H9 (cell line): ENCODE measurements around the gene TRAPPC2. TPM values are rescaled to one million over a fixed set of nuclear protein-coding genes. Genes with fewer than 3 reads are reported as not detected.
A peak's percentile ranks its signal among the peaks of the same experiment; 100 is the strongest.

Experiments used
- DNase-seq: peaks from one replicate; pipeline ENCODE4 v3.0.0-alpha.2; 2017
- H2AFZ ChIP-seq: one replicate; pipeline ENCODE4 v1.6.1; 2013; ENCODE audit warnings: mild to moderate bottlenecking, low read length, control low read depth, moderate library complexity
- H2AK5ac ChIP-seq: 2 replicates; pipeline ENCODE4 v1.6.1; 2013; ENCODE audit warnings: low read length, control low read depth, mixed read lengths; ENCODE audit not compliant: insufficient read length
- H2BK120ac ChIP-seq: one replicate; pipeline ENCODE4 v1.6.1; 2013; ENCODE audit warnings: low read depth, mild to moderate bottlenecking, low read length, control low read depth, inconsistent platforms; ENCODE audit not compliant: poor library complexity, severe bottlenecking
- H2BK12ac ChIP-seq: 2 replicates; pipeline ENCODE4 v1.6.1; 2013; ENCODE audit warnings: low read length, control low read depth, mixed read lengths, low read depth; ENCODE audit not compliant: insufficient read length
- H2BK15ac ChIP-seq: 2 replicates; pipeline ENCODE4 v1.6.1; 2013; ENCODE audit warnings: low read depth, low read length, control low read depth
- H2BK20ac ChIP-seq: one replicate; pipeline ENCODE4 v1.6.1; 2013; ENCODE audit warnings: low read depth, mild to moderate bottlenecking, low read length, control low read depth, inconsistent platforms; ENCODE audit not compliant: poor library complexity, severe bottlenecking
- H2BK5ac ChIP-seq: 2 replicates; pipeline ENCODE4 v1.6.1; 2013; ENCODE audit warnings: low read length, control low read depth, mixed read lengths; ENCODE audit not compliant: insufficient read length
- H3K14ac ChIP-seq: 2 replicates; pipeline ENCODE4 v1.6.1; 2013; ENCODE audit warnings: low read length, control low read depth; ENCODE audit not compliant: insufficient read depth
- H3K18ac ChIP-seq: 2 replicates; pipeline ENCODE4 v1.6.1; 2013; ENCODE audit warnings: low read depth, mild to moderate bottlenecking, mixed read lengths, low read length, control low read depth; ENCODE audit not compliant: insufficient read length
- H3K23ac ChIP-seq: 2 replicates; pipeline ENCODE4 v1.6.1; 2013; ENCODE audit warnings: low read length, control low read depth, mixed read lengths, low read depth; ENCODE audit not compliant: insufficient read length
- H3K23me2 ChIP-seq: 2 replicates; pipeline ENCODE4 v1.6.1; 2013; ENCODE audit warnings: low read depth, mild to moderate bottlenecking, mixed read lengths, low read length, control low read depth; ENCODE audit not compliant: insufficient read length, poor library complexity, severe bottlenecking
- H3K27ac ChIP-seq: 2 replicates; pipeline ENCODE4 v1.5.1; 2013; ENCODE audit warnings: low read length, control low read depth, mixed read lengths, low read depth; ENCODE audit not compliant: insufficient read length
- H3K27me3 ChIP-seq: 2 replicates; pipeline ENCODE4 v1.6.1; 2013; ENCODE audit warnings: low read length, control low read depth, inconsistent platforms; ENCODE audit not compliant: insufficient read depth
- H3K4ac ChIP-seq: 2 replicates; pipeline ENCODE4 v1.6.1; 2013; ENCODE audit warnings: low read depth, mild to moderate bottlenecking, control low read depth, inconsistent platforms, low read length, moderate library complexity
- H3K4me1 ChIP-seq: 2 replicates; pipeline ENCODE4 v1.6.1; 2013; ENCODE audit warnings: low read length, control low read depth, inconsistent platforms; ENCODE audit not compliant: insufficient read depth
- H3K4me2 ChIP-seq: 2 replicates; pipeline ENCODE4 v1.6.1; 2013; ENCODE audit warnings: low read length, control low read depth, mixed read lengths; ENCODE audit not compliant: insufficient read length, insufficient read depth
- H3K56ac ChIP-seq: 2 replicates; pipeline ENCODE4 v1.6.1; 2013; ENCODE audit warnings: low read depth, mild to moderate bottlenecking, mixed read lengths, low read length, control low read depth; ENCODE audit not compliant: insufficient read length
- H3K79me1 ChIP-seq: 2 replicates; pipeline ENCODE4 v1.6.1; 2013; ENCODE audit warnings: low read depth, mild to moderate bottlenecking, moderate library complexity, low read length, control low read depth, inconsistent platforms; ENCODE audit not compliant: insufficient read depth, poor library complexity, severe bottlenecking
- H3K79me2 ChIP-seq: 2 replicates; pipeline ENCODE4 v1.6.1; 2013; ENCODE audit warnings: low read length, control low read depth, inconsistent platforms; ENCODE audit not compliant: insufficient read depth
- H3K9ac ChIP-seq: 2 replicates; pipeline ENCODE4 v1.6.1; 2013; ENCODE audit warnings: low read length, control low read depth, mixed read lengths; ENCODE audit not compliant: insufficient read length; ENCODE audit errors: extremely low read depth
- H3K9me3 ChIP-seq: one replicate; pipeline ENCODE4 v1.6.1; 2013; ENCODE audit warnings: low read depth, low read length, inconsistent platforms; ENCODE audit not compliant: control insufficient read depth
- H3T11ph ChIP-seq: one replicate; pipeline ENCODE4 v1.6.1; 2013; ENCODE audit warnings: mild to moderate bottlenecking, low read length, control low read depth, inconsistent platforms
- H4K20me1 ChIP-seq: one replicate; pipeline ENCODE4 v1.6.1; 2013; ENCODE audit not compliant: control insufficient read depth, insufficient read length, insufficient read depth
- H4K5ac ChIP-seq: 2 replicates; pipeline ENCODE4 v1.6.1; 2013; ENCODE audit warnings: low read depth, mild to moderate bottlenecking, mixed read lengths, low read length, control low read depth; ENCODE audit not compliant: insufficient read length
- H4K8ac ChIP-seq: replicated peaks from 2 replicates; pipeline ENCODE4 v1.6.1; 2013; ENCODE audit warnings: low read length, control low read depth, mixed read lengths, low read depth; ENCODE audit not compliant: insufficient read length
- H4K91ac ChIP-seq: 2 replicates; pipeline ENCODE4 v1.6.1; 2013; ENCODE audit warnings: low read depth, mild to moderate bottlenecking, moderate library complexity, mixed read lengths, low read length, control low read depth; ENCODE audit not compliant: insufficient read length
- H3K27ac Mint-ChIP-seq, 3 experiments: 2 replicates in 2 of 3; 3 replicates in 1 of 3; pipeline ENCODE4 v1.8.0; 2020 to 2021; ENCODE audit warnings: mixed read lengths in 3 of 3, mild to moderate bottlenecking in 1 of 3, moderate library complexity in 1 of 3
- H3K27me3 Mint-ChIP-seq: 2 replicates; pipeline ENCODE4 v1.8.0; 2021; ENCODE audit warnings: low read depth, mild to moderate bottlenecking, moderate library complexity, mixed read lengths
- H3K36me3 Mint-ChIP-seq, 3 experiments: 2 replicates in 2 of 3; 3 replicates in 1 of 3; pipeline ENCODE4 v1.8.0; 2020 to 2021; ENCODE audit warnings: low read depth in 3 of 3, mixed read lengths in 3 of 3; ENCODE audit not compliant: insufficient read depth in 1 of 3
- H3K4me1 Mint-ChIP-seq, 2 experiments: 2 replicates each; pipeline ENCODE4 v1.8.0; 2020; ENCODE audit warnings: mixed read lengths in 2 of 2
- H3K4me3 Mint-ChIP-seq, 2 experiments: 2 replicates in 1 of 2; 3 replicates in 1 of 2; pipeline ENCODE4 v1.8.0; 2020 to 2021; ENCODE audit warnings: mild to moderate bottlenecking in 2 of 2, mixed read lengths in 2 of 2, moderate library complexity in 1 of 2
- H3K9me3 Mint-ChIP-seq, 2 experiments: 2 replicates in 1 of 2; 3 replicates in 1 of 2; pipeline ENCODE4 v1.8.0; 2020; ENCODE audit warnings: mild to moderate bottlenecking in 2 of 2, mixed read lengths in 2 of 2, moderate library complexity in 1 of 2
- CTCF ChIP-seq: fragments of 200-600 bp; sonication (generic); conservative IDR thresholded peaks from 3 replicates; pipeline ENCODE4 v1.8.0; 2021; ENCODE audit warnings: antibody characterized with exemption, mild to moderate bottlenecking
- WGBS: extraction: QIAGEN DNeasy Blood & Tissue Kit; methylation state at CpG from one replicate; pipeline ENCODE4 v1.1.7; 2013; ENCODE audit warnings: missing lambda C conversion rate, low lambda C conversion rate, mixed read lengths; ENCODE audit not compliant: insufficient read length; ENCODE audit errors: extremely low coverage; 5-methylcytosine and 5-hydroxymethylcytosine counted together
- total RNA-seq: library from RNA; stranded (reverse); gene quantifications from 2 replicates; pipeline ENCODE4 v1.2.1, GENCODE V29; 2021

Gene TRAPPC2
- total RNA-seq, 1 experiment from 2014 or later, result 13.3 TPM

- no peaks in the 10 kb centered on the region for H3K9me3 ChIP-seq
- H3K27ac ChIP-seq, result no peak overlapping the region
- no peak overlapping the region for H3K18ac ChIP-seq
- no peak overlapping the region for H2AFZ ChIP-seq
- no peak overlapping the region for H2BK120ac ChIP-seq
- H3K4me1 ChIP-seq, result peaks cover 12% of the 10 kb centered on the region; the same call in 1 of the 2 replicates
- no peaks in the 10 kb centered on the region for H3K79me1 ChIP-seq
- H3K27ac Mint-ChIP-seq, result peak overlapping the region in 2 of 3 experiments; percentile 11 to 62; a peak in 2 of 7 replicates
- no peak overlapping the region for H3K23ac ChIP-seq
- no peak overlapping the region for H3K4ac ChIP-seq
- no peak overlapping the region for H3K9ac ChIP-seq
- no CpG with 5 or more reads among the region's 7 CpGs for WGBS
- peaks cover 26 to 32% of the 10 kb centered on the region in 2 experiments for H3K4me1 Mint-ChIP-seq
- H3K4me3 Mint-ChIP-seq, result no peak overlapping the region
- no peaks in the 10 kb centered on the region; the same call in 1 of the 2 replicates for H3K27me3 ChIP-seq
- H2AK5ac ChIP-seq, result no peak overlapping the region
- H4K91ac ChIP-seq, result no peak overlapping the region
- no peak overlapping the region for H3K14ac ChIP-seq
- H2BK15ac ChIP-seq, result no peak overlapping the region
- no peaks in the 10 kb centered on the region for H4K20me1 ChIP-seq
- H3K9me3 Mint-ChIP-seq, result peaks cover 20 to 43% of the 10 kb centered on the region in 2 experiments
- peaks cover 0 to 4% (median 0%) of the 10 kb centered on the region in 3 experiments; a peak in 3 of 7 replicates for H3K36me3 Mint-ChIP-seq
- peaks cover 6% of the 10 kb centered on the region for H3K23me2 ChIP-seq
- no peak overlapping the region for H3T11ph ChIP-seq
- peaks cover 39% of the 10 kb centered on the region; the same call in 1 of the 2 replicates for H3K79me2 ChIP-seq
- H4K5ac ChIP-seq, result no peak overlapping the region
- H2BK20ac ChIP-seq, result no peak overlapping the region
- no peak overlapping the region for H2BK12ac ChIP-seq
- TF ChIP-seq CTCF, result no peak
- no peak overlapping the region for H3K56ac ChIP-seq
- DNase-seq, result no peak
- no peak overlapping the region for H4K8ac ChIP-seq
- H3K27me3 Mint-ChIP-seq, result peaks cover 7% of the 10 kb centered on the region
- H2BK5ac ChIP-seq, result no peak overlapping the region
- no peak overlapping the region for H3K4me2 ChIP-seq
Measured at GRCh38 chrX:13691841-13692371, 42.5 kb downstream of the TRAPPC2 start.
